Measurements from ENCODE around the gene ROBO4.

The ROBO4 gene

DNA sequence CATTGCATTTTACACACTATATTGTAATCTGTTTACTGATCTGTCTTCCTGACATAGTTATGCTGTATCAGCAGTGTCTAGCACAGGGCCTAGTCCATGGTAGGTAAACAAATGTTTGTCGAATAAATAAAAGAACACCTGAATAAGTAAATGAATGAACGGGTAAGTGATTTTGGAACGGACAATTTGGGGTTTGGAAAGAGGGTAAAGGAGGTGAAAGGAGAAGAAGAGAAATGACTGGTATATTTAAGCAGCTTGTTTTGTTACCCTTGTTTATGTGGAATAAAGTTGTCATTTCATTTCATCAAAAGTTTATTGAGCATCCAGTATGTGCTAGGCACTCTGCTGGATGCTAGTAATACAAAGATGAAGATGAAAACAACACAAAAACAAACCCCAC is 21.3 kb upstream of the ROBO4 start, which contains the start of gene HEPN1:
HEPN1 (plus strand) TSS at position 301 of the 400 bp plus-strand sequence.
- no peak for DNase-seq

DNA sequence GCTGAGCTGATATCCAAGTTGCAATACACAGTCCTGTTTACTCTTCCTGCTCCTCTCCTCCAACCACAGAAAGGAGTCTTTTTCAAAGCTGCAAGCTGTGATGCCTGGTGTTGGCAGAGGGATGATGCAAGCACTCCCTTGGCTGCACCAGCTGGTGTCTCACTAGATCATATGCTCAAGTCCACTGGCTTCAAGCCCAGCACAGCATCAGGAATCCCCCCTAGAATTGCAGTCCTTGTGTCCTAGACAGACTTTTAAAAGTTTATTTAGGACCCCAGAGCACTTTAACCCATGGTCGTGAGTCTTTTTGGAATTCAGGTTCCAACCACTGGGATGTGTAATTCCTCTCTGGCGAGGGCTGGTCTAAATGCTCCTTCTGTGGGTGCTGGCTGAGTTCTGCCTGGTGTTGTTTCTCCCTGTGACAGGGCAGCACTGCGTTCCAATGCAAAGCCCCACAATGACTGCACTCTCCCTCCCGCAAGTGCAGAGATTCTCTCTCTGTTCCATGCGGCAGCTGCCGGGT is 19.5 kb upstream of the ROBO4 start:
- DNase-seq, result no peak

DNA sequence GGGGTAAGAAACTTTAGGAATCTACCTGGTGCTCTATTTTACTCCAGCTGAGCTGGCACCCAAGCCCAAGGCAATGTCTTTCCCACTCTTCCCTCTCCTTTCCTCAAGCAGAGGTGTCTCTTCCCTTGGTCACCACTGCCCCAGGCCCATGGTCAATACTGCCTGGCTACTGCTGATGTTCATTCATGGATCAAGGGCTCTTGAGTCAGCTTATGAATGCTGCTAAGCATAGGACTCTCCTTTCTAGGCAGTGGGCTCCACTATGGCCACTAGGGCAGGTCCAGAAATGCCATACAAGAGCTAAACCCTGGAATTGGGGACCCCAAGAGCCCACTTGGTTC is 18.7 kb upstream of the ROBO4 start:
- DNase-seq, result no peak

DNA sequence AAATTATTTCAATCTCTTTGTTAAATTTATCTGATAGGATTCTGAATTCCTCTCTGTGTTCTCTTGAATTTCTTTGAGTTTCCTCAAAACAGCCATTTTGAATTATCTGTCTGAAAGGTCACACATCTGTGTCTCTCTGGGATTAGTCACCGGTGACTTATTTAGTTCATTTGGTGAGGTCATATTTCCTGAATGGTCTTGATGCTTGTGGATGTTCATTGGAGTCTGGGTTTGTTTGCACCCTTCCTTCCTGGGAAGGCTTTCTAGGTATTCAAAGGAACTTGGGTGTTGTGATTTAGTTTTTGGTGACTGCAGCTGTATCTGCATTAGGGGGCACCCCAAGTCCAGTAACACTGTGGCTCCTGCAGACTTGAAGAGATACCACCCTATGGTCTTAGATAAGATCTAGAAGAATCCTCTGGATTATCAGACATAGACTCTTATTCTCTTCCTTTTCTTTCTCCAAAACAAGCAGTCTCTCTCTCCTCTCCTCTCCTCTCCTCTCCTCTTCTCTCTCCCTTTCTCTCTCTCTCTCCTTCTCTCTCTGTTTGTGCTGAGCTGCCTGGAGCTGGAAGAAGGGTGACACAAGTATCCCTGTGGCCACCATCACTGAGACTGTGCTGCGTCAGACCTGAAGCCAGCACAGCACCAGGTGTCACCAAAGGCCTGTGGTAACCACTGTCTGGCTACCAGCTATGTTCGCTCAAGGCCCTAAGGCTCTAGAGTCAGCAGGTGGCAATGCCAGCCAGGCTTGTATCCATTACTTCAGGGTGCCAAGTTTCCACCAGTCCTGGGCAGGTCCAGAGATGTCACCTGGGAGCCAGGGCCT is 18.1 kb upstream of the ROBO4 start:
- DNase-seq, result peak; percentile 17

DNA sequence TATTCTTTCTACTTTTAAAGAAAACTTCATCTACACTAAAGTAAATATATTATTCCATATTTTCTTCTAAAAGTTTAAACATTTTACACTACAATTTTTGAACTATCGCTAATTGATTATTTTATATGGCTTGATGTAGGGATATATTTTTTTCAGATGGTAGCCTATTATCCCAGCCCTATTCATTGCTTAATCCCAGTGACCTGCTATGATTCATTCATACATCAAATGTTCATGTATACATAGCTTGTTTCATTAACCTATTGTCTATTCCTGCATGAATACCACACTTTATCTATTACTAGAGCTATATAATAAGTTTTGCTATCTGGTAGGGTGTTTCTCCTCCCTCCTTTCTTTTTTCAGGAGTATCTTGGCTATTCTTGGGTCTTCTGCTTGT is 5.0 kb upstream of the ROBO4 start:
- DNase-seq, result no peak

DNA sequence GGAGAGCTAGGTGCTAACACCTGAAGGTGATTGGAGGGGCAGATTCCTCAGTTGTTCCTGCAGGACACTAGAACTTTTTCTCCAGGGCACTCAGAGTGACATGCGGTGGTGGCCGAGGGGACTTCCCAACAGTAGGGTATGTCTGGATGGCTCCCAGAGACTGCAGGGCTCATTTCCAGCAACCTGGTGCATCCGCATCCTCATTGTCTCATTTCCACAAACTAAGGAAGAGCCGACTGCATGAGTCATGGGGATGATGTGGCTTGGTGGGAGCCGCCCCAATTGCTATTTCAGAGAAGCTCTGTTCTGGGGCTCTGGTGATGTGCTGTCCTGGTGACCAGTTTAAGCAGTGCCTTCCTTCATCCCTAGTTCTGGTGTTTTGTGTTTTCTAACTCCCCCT is 2.8 kb upstream of the ROBO4 start:
- DNase-seq, result no peak

DNA sequence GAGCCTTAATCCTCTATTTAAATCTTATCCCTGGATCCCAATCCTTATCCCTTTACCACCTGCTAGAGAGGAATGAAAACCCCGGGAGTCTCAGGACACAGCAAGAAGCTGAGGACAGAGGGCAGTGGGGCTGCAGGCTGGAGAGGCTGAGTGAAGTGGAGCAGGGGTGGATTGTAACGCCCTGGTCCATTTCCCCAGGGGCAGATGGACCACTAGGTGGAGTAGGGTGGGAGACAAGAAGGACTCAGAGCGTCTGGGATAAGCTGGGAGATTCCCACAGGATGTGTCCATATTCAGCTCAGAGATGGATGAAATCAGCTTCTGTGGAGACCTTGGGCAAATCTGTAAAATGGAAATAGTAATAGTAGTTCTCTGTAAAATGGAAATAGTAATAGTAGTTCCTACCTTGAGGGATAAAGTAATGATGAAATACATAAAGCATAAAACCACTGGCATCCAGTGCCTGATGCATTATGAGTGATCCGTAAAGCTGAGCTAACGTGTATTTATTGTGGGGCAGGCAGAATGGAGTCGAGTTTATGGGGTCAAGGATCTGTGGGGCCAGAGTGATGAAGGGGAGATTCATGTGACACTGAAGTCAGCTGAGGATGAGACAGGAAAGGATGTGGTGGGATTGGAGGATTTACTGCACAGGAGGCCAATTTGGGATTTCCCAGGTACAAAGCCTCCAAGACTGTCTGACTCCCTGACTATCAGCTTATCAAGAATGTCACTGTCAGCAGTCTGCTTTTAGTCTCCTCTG is 1.9 kb upstream of the ROBO4 start:
- no peak for DNase-seq

DNA sequence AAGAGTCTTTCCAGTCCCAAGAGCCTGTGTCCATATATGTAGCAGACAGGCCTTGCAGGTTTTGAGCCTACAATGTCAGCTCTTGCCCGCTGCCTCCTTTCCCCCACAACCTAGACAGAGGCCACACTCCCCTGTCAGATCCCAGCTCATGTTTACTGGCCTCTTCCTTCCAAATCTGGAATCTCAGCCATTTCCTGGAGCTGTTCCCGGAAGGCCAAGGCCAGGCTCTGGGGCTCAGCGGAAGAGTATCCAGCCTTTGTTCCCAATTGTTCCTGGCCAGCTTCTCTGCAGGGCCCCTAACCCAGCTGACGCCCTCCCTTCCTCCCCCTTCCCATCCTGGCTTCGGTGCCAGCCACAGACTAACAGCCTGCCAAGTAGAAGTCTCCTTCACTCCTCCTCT is 1.0 kb upstream of the ROBO4 start:
- DNase-seq, result no peak

DNA sequence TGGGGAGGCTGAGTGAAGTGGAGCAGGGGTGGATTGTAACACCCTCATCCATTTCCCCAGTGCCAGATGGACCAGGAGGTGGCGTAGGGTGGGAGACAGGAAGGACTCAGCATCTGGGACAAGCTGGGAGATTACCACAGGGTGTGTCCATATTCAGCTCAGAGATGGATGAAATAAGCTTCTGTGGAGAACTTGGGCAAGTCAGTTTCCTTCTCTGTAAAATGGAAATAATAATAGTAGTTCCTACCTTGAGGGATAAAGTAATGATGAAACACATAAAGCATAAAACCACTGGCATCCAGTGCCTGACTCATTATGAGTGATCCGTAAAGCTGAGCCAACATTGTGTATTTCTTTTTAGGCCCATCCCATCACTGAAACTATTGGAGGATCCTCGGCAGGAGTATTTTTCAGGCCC is 607 bp upstream of the ROBO4 start:
- no peak for DNase-seq

DNA sequence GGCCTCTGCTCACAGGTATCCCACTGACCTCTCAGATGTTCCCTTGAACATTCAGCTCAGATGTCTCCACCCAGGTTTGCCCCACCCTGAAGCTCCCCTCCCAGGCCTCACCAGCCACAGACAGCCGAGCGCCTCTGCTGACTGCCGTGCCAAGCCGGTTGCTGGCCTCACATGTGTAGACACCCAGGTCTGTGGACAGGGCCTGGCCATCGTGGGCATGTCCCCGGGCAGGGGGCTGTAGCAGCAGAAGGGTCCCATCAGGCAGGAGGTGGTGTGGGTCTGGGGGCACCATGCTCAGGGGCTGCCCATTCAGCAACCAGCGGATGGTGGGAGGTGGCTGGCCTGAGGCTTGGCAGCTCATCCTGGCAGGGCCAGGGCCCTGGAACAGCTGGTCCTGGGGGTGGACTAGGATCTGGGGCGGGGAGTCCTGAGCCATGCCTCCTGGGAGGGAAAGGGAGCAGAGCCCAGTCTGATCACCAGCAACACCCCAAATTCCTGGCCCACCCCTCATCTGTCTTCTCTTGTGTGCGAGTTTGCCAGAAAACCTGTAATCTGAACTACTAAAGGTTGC is 759 bp downstream of the ROBO4 start:
- DNase-seq, result no peak

DNA sequence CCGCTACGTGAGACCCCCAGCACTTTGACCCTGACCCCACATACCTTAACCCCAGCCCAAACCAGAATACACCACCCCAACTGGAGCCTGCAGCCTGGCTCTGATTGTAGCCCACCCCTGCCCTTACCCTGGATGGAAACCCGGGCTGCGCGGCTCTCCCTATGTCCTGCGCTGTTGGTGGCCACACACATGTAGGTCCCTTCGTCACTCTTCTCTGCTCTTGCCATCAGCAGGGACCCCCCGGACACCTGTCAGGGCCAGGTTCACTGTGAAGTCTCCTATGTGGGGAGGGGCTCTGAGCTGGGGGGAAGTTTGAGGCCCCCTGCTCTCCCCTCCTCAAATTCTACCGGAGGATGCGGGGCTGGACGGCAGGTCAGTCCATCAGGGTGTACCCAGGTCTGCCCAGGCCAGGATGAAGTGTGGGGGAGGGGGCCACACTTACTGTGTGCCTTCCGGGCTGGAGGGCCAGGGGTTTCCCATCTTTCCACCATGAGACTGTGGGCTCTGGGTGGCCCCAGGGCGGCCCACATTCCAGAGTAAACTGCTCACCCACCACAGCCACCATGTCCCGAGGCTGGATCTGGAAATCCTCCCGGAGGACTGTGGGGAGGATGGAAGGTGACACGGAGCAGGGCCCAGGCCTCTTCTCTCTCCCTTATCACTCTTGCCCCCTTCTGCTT is 1.5 kb downstream of the ROBO4 start:
- DNase-seq, result no peak

DNA sequence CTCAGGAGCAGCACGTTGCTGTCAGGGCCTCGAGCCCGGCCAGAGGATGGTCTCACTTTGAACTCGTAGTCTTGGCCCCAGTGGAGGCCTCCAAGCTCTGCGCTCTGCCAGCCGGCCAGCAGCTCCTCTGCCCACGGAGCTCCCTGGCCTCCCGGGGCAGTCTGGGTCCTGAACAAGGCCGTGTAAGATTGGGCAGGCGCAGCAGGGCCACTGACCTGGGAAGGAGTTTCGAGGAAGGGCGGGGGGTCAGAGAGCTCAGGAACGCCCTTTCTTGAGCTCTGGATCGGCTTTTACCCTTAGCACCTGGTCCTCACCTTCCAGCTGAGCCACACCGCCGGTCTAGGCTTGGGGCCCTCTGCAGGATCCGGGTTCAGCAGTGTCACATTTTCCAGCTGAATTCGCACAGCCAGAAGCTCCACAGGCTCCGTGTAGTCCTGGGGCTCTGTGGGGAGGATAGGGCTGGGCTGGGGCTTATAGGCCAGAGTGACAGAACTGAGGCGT is 2.1 kb downstream of the ROBO4 start:
- no peak for DNase-seq

DNA sequence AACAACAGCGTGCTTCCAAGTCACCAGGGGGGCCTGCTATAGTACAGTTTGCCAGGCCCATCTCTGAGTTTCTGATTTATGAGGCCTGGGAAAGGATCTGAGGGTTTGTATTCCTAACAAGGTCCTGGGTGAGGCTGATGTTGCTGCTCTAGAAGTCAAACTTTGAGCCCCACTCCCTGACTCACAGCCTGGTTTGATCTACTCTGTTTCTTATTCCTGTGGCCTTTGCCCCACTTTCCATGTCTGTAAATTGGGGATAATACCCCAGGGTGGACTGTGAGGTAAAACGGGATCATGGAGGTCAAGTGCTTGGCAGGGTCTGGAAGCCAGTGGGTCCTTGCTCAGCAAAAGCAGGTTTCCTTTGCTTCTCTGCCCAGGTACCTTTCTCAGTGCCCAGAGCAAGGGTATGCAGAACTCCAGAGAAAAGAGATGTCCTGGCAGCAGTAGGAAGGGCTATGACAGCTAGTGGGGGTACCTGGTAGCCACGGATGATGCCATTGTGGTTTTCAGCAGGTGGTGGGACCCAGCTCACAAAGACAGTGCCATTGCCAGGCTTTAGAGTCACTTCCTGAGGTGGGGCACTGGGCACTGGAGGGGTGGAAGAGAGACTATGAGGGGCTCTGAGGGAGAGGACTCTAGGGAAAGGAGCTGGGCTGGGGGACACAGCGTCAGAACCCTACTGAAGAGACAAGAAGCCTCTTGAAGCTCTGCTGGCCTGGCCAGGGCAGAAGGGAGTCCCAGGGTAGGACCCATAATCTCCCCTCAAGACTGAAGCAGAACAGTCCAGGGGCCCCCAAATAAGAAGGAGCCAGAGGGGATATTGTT is 2.8 kb downstream of the ROBO4 start:
- DNase-seq, result no peak

DNA sequence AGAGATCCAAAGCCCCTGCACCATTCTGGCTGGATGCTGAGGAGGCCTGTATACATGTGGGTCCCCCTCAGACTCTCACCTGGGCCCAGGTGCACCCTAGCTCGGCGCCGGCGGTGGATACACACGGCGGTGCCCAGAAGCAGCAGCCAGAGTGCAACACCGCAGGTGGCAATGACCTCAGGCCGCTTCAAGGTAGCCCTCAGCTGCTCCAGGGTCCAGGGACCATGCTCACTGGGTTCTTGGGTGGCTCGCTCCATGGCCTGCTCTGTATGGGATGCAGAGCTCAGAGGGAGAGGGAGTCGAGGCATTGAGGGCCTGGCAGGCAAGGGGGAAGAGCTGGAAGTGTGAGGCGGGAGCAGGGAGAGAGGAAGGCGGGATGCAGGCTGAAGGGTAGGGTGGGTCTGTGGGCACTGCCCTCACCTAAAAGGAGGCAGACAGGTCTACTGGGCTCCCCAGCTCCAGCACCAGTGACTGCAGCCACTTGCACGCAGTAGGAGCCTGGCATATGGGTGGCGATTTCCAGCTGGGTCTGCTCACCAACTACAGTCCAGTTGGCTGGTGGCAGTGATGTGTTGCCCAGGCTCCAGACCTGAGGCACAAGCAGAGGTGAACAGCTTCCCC is 3.8 kb downstream of the ROBO4 start:
- no peak for DNase-seq

DNA sequence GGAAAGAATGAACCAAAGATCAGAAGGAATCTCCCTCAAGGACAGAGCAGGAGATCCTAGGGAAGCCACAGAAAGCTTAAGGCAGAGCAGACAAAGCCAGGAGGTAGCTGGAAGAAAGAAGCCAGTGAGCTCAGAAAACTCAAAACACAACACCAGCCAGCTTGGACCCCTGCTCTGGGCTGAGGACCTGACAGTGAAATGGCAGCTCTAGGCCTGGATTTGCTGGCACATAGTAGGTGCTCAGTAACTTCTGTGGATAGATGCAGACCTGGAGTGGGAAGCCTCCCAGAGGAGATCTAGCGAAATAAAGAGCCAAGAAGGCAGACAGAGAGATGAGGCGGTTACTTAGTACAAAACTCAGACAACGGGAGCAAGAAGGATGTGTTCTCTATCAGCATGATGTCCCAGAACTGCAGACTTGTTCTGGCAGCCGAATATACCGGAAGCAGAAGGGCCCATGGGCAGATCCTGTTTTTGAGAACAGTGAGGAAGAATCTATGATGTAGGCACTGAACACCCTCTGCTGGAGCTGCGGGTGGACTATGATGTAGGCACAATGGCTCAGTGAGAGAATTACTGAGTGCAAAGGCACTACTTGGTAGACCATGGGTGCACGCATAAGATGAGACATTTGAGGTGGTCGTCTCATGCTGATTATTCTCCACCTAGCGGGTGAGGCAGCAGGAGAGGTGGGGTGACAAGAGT is 4.8 kb downstream of the ROBO4 start:
- DNase-seq, result no peak

DNA sequence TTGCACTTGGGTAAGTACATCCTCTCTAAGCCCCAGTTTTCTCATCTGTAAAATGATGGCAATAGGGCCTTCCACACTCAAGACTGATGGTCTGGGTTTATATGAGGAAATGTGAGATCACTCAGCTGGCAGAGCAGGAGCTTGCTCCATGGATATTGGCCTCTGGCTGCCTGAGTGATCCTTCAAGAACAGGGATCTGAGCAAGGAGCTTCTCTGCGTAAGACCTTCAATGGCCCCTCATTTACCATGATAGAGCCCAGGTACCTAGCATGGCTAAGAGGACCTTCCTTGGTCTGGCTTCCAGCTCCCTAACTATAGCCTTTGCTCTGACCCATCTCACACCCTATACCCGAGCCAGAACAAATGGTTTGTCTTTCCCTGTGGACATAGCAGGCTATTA is 5.5 kb downstream of the ROBO4 start:
- no peak for DNase-seq

DNA sequence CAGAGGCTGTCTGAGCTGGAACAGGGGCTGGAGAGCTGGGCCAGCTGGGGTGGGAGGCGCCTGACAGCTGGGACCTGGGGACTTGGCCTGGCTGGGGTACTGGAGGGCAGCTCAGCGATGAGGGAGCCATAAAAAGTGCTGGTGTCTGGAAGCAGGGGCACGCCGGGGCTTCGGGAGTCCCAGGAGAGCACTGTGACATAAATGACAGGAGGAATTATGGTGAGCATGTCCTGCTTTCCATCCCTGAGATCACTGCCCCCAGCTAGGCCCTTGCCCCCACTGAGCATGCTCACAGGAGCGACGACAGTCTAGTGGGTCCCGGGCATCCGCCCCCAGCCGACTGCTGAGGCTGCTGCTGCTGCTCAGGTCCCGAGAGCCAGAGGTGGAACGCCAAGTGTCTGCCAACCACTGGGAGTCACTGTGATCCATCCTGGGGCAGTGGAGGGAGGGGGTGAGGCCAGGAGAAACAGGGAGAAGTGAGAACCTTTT is 6.2 kb downstream of the ROBO4 start:
- DNase-seq, result no peak

DNA sequence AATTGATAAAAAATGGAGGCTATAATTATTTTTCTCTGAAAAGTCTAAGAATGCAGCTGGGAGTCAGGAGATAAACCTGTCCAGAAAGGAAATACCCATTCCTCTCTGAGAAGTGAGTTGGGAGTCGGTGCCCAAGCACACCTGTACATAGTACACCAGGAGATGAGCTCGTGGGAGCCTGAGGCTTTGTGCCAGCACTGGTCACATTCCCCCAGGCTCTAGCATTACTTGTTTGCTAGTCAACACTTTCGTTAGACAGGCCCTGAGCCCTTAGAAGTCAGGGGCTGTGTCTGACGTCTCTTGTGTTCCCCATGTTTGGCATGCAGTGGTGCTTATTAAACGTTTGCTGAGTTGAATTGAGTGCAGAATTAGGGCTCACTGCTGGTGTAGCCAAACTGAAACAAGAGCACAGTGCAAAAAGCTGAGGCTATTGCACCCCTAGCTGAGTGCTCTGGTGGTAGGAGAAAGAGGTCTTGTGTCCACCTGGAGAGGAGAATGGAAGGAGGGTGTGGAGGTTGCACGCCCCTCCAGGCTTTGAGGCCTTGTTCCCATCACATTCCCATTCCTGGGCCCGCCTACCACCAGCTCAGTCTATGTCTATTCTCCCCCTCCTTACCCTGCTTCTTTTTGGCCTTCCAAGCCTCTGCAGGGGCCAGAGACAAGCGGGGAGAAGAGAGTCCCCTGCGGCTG is 6.8 kb downstream of the ROBO4 start:
- DNase-seq, result no peak

DNA sequence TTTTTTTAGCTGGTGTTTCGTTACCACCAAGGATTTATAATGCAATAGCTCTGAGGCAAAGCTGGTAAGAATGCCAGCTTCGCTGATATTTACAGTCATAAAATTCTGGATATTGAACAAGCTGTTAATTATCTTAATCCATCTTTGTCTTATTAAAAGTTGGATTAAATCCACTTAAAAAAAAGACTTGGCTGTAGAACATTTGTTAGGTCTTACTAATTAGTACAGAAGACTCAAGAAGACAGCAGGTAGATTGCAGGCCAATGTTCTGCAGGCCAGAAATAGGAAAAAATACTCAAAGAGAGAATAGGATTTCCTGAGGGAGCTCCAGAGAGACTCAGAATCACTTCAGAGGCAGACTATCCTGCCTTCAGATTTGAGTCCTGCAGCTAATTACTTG is 7.5 kb downstream of the ROBO4 start:
- no peak for DNase-seq
